Loucy (cell line): ENCODE data around the gene KLHL3.

Experiments used
- H2AFZ ChIP-seq: fragments of 200-600 bp; sonication (generic); 2 replicates; pipeline ENCODE4 v1.6.0; 2016; ENCODE audit warnings: antibody characterized with exemption, mild to moderate bottlenecking, low read length, moderate library complexity
- H3F3A ChIP-seq: fragments of 200-600 bp; 2 replicates; pipeline ENCODE4 v1.6.0; 2016; ENCODE audit warnings: antibody characterized with exemption, low read depth, mild to moderate bottlenecking
- H3K27me3 ChIP-seq: fragments of 200-600 bp; sonication (generic); 2 replicates; pipeline ENCODE4 v1.6.1; 2014; ENCODE audit warnings: low read length, mild to moderate bottlenecking; ENCODE audit not compliant: insufficient read depth, poor library complexity, severe bottlenecking
- H3K36me3 ChIP-seq: fragments of 200-600 bp; sonication (generic); 2 replicates; pipeline ENCODE4 v1.6.1; 2016; ENCODE audit warnings: low read length; ENCODE audit not compliant: insufficient read depth
- H3K4me1 ChIP-seq: fragments of 200-600 bp; sonication (generic); 2 replicates; pipeline ENCODE4 v1.5.1; 2014; ENCODE audit warnings: low read length, mild to moderate bottlenecking; ENCODE audit not compliant: insufficient read depth, poor library complexity, severe bottlenecking
- H3K4me2 ChIP-seq: fragments of 200-600 bp; sonication (generic); 2 replicates; pipeline ENCODE4 v1.6.0; 2014; ENCODE audit warnings: antibody characterized with exemption, low read length, low read depth, mild to moderate bottlenecking; ENCODE audit not compliant: poor library complexity, severe bottlenecking
- H3K4me3 ChIP-seq: fragments of 200-600 bp; sonication (generic); 2 replicates; pipeline ENCODE4 v1.5.1; 2014; ENCODE audit warnings: low read length, mild to moderate bottlenecking, mixed read lengths; ENCODE audit not compliant: poor library complexity, severe bottlenecking
- H3K79me2 ChIP-seq: fragments of 200-600 bp; sonication (generic); 2 replicates; pipeline ENCODE4 v1.6.1; 2014; ENCODE audit warnings: low read length; ENCODE audit not compliant: insufficient read depth
- H3K9ac ChIP-seq: fragments of 200-600 bp; sonication (generic); 2 replicates; pipeline ENCODE4 v1.6.0; 2014; ENCODE audit warnings: mild to moderate bottlenecking, low read depth, low read length, moderate library complexity; ENCODE audit not compliant: poor library complexity, severe bottlenecking
- H3K9me2 ChIP-seq: fragments of 200-600 bp; sonication (generic); replicated peaks from 2 replicates; pipeline ENCODE4 v1.6.1; 2016; ENCODE audit warnings: low read depth, low read length, mixed read lengths
- H3K9me3 ChIP-seq: fragments of 200-600 bp; sonication (generic); 2 replicates; pipeline ENCODE4 v1.6.1; 2014; ENCODE audit warnings: mild to moderate bottlenecking, antibody characterized with exemption, low read length, low read depth; ENCODE audit not compliant: insufficient read depth
- H4K20me1 ChIP-seq: fragments of 200-600 bp; sonication (generic); 2 replicates; pipeline ENCODE4 v1.6.0; 2014; ENCODE audit warnings: antibody characterized with exemption, low read length, mild to moderate bottlenecking; ENCODE audit not compliant: insufficient read depth, poor library complexity, severe bottlenecking
- EZH2phosphoT487 ChIP-seq: fragments of 200-600 bp; IDR thresholded peaks from 2 replicates; pipeline ENCODE4 v1.6.1; 2018; ENCODE audit warnings: antibody characterized with exemption, mild to moderate bottlenecking, moderate library complexity, borderline replicate concordance
- TF ChIP-seq, protein P1 (sequence below): fragments of 200-600 bp; sonication (generic); conservative IDR thresholded peaks from 2 replicates; pipeline ENCODE4 v1.5.1; 2014; ENCODE audit warnings: mild to moderate bottlenecking, antibody characterized with exemption, low read length

KLHL3 gene

DNA sequence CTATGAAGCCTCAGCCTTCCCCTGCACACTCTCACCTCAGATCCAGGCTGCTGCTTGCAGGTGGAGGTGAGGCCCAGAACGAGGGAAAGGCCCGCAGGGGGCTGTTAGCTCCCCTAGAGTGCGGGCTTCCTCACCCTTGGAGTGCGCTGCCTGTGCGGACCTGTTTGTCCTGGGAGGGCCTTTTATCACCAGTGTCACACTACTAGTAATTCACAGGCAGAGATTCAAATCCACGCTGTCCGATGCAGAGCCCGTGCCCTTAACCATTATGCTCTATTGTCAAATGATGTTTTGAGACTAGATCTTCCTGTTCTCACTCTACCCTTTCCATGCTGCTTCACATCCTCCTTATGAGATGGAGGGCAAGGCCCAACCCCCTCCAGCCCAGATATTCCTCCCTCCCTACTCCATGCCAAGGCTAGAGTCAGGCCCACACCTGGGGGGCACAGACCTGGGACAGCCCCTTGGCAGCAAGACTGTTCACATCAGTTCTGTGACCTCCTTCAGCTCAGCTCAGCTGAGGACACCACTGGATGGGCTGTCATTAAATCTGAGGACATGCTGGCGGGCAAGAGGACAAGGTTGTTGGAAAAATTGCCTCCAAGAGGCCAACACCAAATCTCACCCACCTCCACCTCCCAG lies 124.0 kb downstream of the KLHL3 start:
- Histone ChIP-seq H3K79me2 (no peaks in the 10 kb centered on the region), H2AFZ (no peak overlapping the region), H3K36me3 (no peaks in the 10 kb centered on the region), H3K9me3 (no peaks in the 10 kb centered on the region), H3K9me2 (no peaks in the 10 kb centered on the region), H4K20me1 (no peaks in the 10 kb centered on the region), H3K4me3 (no peak overlapping the region), H3K4me2 (no peak overlapping the region), H3K27me3 (no peaks in the 10 kb centered on the region), H3K4me1 (no peaks in the 10 kb centered on the region), H3K9ac (no peak overlapping the region), H3F3A (no peaks in the 10 kb centered on the region)
- TF ChIP-seq, protein P1, sequence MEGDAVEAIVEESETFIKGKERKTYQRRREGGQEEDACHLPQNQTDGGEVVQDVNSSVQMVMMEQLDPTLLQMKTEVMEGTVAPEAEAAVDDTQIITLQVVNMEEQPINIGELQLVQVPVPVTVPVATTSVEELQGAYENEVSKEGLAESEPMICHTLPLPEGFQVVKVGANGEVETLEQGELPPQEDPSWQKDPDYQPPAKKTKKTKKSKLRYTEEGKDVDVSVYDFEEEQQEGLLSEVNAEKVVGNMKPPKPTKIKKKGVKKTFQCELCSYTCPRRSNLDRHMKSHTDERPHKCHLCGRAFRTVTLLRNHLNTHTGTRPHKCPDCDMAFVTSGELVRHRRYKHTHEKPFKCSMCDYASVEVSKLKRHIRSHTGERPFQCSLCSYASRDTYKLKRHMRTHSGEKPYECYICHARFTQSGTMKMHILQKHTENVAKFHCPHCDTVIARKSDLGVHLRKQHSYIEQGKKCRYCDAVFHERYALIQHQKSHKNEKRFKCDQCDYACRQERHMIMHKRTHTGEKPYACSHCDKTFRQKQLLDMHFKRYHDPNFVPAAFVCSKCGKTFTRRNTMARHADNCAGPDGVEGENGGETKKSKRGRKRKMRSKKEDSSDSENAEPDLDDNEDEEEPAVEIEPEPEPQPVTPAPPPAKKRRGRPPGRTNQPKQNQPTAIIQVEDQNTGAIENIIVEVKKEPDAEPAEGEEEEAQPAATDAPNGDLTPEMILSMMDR = no peak
- TF ChIP-seq EZH2phosphoT487 = no peak

DNA sequence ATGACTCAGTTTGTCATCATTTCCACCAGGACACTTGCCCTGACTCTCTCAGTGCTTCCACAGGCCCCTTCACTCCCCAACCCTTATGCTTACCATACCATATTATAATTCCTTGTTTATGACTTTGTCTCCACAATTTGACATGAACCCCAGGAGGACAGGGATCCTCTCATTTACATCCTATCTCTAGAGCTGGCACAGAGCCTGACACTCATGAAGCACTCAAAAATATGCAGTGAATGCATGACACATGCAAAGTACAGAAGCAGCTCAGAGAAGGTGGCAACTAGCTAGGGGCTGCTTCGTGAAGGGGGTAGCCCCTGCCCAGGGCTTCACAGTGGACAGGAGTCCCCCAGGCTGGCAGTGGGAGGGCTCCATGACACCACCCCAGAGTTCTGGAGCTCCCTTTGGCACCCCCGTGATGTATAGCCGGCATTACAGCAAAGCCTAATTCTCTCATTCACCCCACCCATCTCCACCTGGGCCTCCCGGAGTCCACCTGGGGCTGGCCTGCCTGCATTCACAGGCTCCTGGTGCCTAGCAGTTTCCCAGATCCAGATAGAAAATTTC lies 124.8 kb downstream of the KLHL3 start:
- Histone ChIP-seq H2AFZ (no peak overlapping the region), H3K9me3 (no peaks in the 10 kb centered on the region), H3K4me2 (no peak overlapping the region), H3K4me1 (no peaks in the 10 kb centered on the region), H3K79me2 (no peaks in the 10 kb centered on the region), H3F3A (no peaks in the 10 kb centered on the region), H3K27me3 (no peaks in the 10 kb centered on the region), H3K36me3 (no peaks in the 10 kb centered on the region), H3K9ac (no peak overlapping the region), H3K9me2 (no peaks in the 10 kb centered on the region), H4K20me1 (no peaks in the 10 kb centered on the region), H3K4me3 (no peak overlapping the region)
- no peak for TF ChIP-seq EZH2phosphoT487
- TF ChIP-seq, protein P1 = no peak

DNA sequence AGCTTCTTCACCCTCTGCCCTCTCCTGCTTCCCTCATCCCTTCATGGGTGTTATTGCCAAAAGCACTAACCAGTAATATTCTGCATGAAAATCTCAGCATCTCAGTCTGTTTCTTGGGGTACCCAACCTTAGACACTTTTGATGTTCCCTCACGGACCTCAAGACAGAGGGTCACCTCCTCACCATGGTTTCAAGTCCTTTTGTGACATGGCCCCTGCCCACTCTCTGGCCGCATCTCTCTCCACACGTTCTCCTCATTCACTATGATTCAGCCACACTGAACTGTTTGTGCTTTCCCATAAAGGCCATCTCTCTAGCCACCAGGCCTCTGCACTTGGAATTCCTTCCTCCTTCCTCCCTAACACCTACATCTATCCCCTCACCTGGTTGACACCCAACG lies 125.3 kb downstream of the KLHL3 start:
- Histone ChIP-seq H4K20me1 (no peaks in the 10 kb centered on the region), H3F3A (no peaks in the 10 kb centered on the region), H3K4me2 (no peak overlapping the region), H3K9me2 (no peaks in the 10 kb centered on the region), H3K79me2 (no peaks in the 10 kb centered on the region), H3K4me1 (no peaks in the 10 kb centered on the region), H3K27me3 (no peaks in the 10 kb centered on the region), H3K9ac (no peak overlapping the region), H2AFZ (no peak overlapping the region), H3K4me3 (no peak overlapping the region), H3K36me3 (no peaks in the 10 kb centered on the region), H3K9me3 (no peaks in the 10 kb centered on the region)
- TF ChIP-seq, protein P1 = no peak
- no peak for TF ChIP-seq EZH2phosphoT487
